ENCODE measurements around the gene VSIG8. TPM values are rescaled to one million over a fixed set of nuclear protein-coding genes. Genes with fewer than 3 reads are reported as not detected.

VSIG8 gene
- total and polyA plus RNA-seq, 2 of the 4 experiments (the other 2 are of a cell fraction) = not detected

DNA sequence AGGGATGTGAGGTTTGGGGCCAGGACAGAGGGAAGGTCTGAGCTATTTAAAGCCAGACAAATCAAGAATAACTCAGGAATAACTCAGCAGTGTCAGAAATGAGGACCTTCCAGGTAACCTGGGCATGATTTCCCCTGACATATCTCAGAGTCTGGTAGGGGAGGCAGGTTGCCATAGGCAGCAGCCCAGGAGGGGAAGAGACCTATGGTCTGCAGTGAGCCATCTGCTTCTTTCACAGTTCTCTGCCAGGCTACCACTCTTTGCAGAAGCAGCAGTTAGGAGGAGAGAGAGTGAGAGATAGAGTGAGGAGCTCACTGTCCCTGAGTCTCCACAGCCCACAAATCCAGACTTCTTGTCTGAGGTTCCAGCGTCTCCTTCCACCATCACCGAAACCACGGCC is 6.3 kb upstream of the VSIG8 start:
- ATAC-seq (ENCODE audit: low read depth) (peak; percentile 32), DNase-seq (no peak)
- H4K5ac ChIP-seq (ENCODE audit: low read depth, low read length) = no peak overlapping the region
- no peaks in the 10 kb centered on the region for H3K36me3 ChIP-seq (ENCODE audit: control insufficient read depth, insufficient read depth, low read length)
- no peak overlapping the region for H4K8ac ChIP-seq (ENCODE audit: low read depth in 2 of 2, low read length in 2 of 2)
- H3K27me3 ChIP-seq (ENCODE audit: control insufficient read depth, insufficient read depth, low read length) = no peaks in the 10 kb centered on the region
- no peak overlapping the region for H3K4me3 ChIP-seq (ENCODE audit: insufficient read depth, low read depth, low read length)
- dilution Hi-C loops (cut with HindIII; ENCODE audit: low sequenced_read_pairs, unreplicated experiment) = no loop called here
- no peak overlapping the region for H2BK5ac ChIP-seq (ENCODE audit: low read depth, low read length, poor library complexity, severe bottlenecking)
- H2AK5ac ChIP-seq (ENCODE audit: low read depth, low read length) = 0 out of 2 replicates have a peak overlapping the region, but pooled peaks have one; percentile 0
- H3K4ac ChIP-seq (ENCODE audit: low read depth, low read length) = peak overlapping the region; percentile 8; the same call in 1 of the 2 replicates
- no peak overlapping the region for H3K27ac ChIP-seq (ENCODE audit: insufficient read depth, low read length)
- H3K9me3 ChIP-seq (ENCODE audit: control insufficient read depth, insufficient read depth, low read length) = no peaks in the 10 kb centered on the region
- no peak overlapping the region for H3K4me2 ChIP-seq (ENCODE audit: low read depth, low read length)
- ChIA-PET POLR2A (ENCODE audit: unreplicated experiment) (no interaction called here), CTCF (no interaction called here)
- H3K4me1 ChIP-seq (ENCODE audit: control insufficient read depth, insufficient read depth, low read length) = peaks cover 8% of the 10 kb centered on the region
- no peak overlapping the region for H3K14ac ChIP-seq (replicated peaks; ENCODE audit: low read depth, low read length)
- H3K18ac ChIP-seq (ENCODE audit: low read depth, low read length) = peak overlapping the region; percentile 11; the same call in 1 of the 2 replicates
- no CpG with 5 or more reads among the region's 3 CpGs for WGBS, 2 experiments (ENCODE audit: extremely low coverage in 2 of 2, insufficient read length in 1 of 2)
- TF ChIP-seq NFE2L2 (IDR thresholded peaks at IDR 0.05; ENCODE audit: low read depth, low read length) (no peak), RAD21 (IDR thresholded peaks at IDR 0.05; ENCODE audit: low read length) (no peak)
- TF ChIP-seq, protein P1, sequence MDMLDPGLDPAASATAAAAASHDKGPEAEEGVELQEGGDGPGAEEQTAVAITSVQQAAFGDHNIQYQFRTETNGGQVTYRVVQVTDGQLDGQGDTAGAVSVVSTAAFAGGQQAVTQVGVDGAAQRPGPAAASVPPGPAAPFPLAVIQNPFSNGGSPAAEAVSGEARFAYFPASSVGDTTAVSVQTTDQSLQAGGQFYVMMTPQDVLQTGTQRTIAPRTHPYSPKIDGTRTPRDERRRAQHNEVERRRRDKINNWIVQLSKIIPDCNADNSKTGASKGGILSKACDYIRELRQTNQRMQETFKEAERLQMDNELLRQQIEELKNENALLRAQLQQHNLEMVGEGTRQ (IDR thresholded peaks at IDR 0.05; ENCODE audit: low read depth, low read length) = no peak
- TF ChIP-seq, protein P2, sequence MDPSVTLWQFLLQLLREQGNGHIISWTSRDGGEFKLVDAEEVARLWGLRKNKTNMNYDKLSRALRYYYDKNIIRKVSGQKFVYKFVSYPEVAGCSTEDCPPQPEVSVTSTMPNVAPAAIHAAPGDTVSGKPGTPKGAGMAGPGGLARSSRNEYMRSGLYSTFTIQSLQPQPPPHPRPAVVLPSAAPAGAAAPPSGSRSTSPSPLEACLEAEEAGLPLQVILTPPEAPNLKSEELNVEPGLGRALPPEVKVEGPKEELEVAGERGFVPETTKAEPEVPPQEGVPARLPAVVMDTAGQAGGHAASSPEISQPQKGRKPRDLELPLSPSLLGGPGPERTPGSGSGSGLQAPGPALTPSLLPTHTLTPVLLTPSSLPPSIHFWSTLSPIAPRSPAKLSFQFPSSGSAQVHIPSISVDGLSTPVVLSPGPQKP (IDR thresholded peaks at IDR 0.05; ENCODE audit: borderline replicate concordance, low read depth, low read length) = no peak
- H2BK120ac ChIP-seq (ENCODE audit: low read depth, low read length) = no peak overlapping the region
- no peak overlapping the region; the same call in 1 of the 2 replicates for H4K91ac ChIP-seq (ENCODE audit: insufficient read depth, low read depth, low read length)
- H2BK15ac ChIP-seq (ENCODE audit: low read depth, low read length) = no peak overlapping the region; the same call in 2 of the 3 replicates
- H4K20me1 ChIP-seq (ENCODE audit: insufficient read depth, low read length) = no peaks in the 10 kb centered on the region
- H3K23ac ChIP-seq (ENCODE audit: low read depth, low read length) = no peak overlapping the region
- H2BK20ac ChIP-seq (ENCODE audit: low read depth, low read length) = no peak overlapping the region
- no peak overlapping the region for H3K9ac ChIP-seq (ENCODE audit: low read depth, low read length)
- no peaks in the 10 kb centered on the region for H3K79me1 ChIP-seq (ENCODE audit: low read depth in 1 of 2, low read length in 2 of 2)
- intact Hi-C loops (cut with micrococcal nuclease) = no loop called here
- H2AK9ac ChIP-seq (replicated peaks; ENCODE audit: low read depth, low read length, poor library complexity) = peak overlapping the region; percentile 92
- no TSS peak for BruUV-seq (replicated peaks)
- H3K9me1 ChIP-seq (ENCODE audit: insufficient read depth, low read length) = no peaks in the 10 kb centered on the region
- no peak overlapping the region for H3K56ac ChIP-seq (ENCODE audit: extremely low read depth, insufficient read depth, low read length)
- no peak overlapping the region for H2AFZ ChIP-seq (replicated peaks; ENCODE audit: low read length, poor library complexity)
- in situ Hi-C loops (cut with MboI; ENCODE audit: low sequenced_read_pairs) = no loop called here

Data from IMR-90 (cell line).